Measurements from ENCODE around the gene DUS2. TPM values are rescaled to one million over a fixed set of nuclear protein-coding genes. Genes with fewer than 3 reads are reported as not detected.
A peak's percentile ranks its signal among the peaks of the same experiment; 100 is the strongest.

DUS2 gene
- total and polyA plus RNA-seq, 9 of the 15 experiments (the other 6 are each of a cell fraction or from before 2014, with no cell fraction given) = 5.8 to 22.5 (median 20.6) TPM

DNA sequence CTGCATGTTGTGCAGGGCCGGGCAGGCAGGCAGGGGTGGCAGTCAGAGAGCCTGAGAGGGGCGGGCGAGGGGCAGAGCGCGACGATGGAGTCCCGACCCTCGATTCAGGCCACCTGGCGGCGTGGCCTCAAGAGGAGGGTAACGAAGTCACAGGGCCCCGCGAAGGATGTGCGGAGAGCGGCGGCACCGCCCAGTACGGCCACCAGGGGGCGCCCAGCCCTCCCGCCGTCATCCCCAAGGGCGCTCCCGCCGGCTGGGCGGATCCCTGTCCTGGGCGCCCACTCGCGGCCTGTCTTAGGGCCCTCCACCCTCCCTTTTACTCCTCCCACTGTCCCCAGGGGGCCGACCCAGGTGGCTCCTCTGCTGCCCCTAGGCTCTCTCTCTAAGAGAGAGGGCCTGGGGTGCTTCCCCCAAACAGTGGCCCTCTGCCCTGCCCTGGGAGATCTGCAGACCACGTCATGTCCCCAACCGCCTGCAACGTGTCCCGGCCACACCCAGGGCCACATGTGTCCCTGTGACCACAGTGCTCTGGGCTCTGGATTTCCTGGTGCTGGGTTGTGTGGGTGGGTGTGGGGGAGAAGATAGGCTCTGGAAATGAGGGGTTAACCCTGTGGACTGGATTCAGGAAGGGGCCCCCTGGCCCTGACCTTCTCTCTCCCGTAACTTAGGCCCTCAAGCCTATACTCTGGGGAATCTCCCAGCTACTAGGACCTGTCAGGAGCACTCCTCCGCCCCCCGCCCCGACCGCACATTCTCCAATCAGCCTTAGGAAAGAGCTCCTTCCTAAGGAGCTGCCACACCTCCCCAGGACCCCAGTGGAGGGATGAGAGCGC lies 29.7 kb upstream of the DUS2 start (continued):
- TF ChIP-seq NUFIP1 (IDR thresholded peaks at IDR 0.05; ENCODE audit: partially characterized antibody) = no peak
- TF ChIP-seq NFE2L1 (tag; IDR thresholded peaks at IDR 0.05; ENCODE audit: borderline replicate concordance, low read depth) = no peak
- no peak for TF ChIP-seq ZNF695 (CRISPR knock-in tag; IDR thresholded peaks at IDR 0.05)
- no peak for TF ChIP-seq ZNF217 (CRISPR knock-in tag; IDR thresholded peaks at IDR 0.05)
- TF ChIP-seq SP2 (IDR thresholded peaks at IDR 0.05; ENCODE audit: extremely low read depth, low read depth, low read length, poor library complexity, severe bottlenecking) = peak; percentile 40
- TF ChIP-seq IFI16 (CRISPR knock-in tag; IDR thresholded peaks at IDR 0.05) = no peak
- no peak for TF ChIP-seq IRF2 (CRISPR knock-in tag; IDR thresholded peaks at IDR 0.05)
- TF ChIP-seq ZNF408 (CRISPR knock-in tag; IDR thresholded peaks at IDR 0.05; ENCODE audit: low read depth) = no peak
- TF ChIP-seq EWSR1 (IDR thresholded peaks at IDR 0.05; ENCODE audit: borderline replicate concordance, low read depth, partially characterized antibody) = no peak
- peak; percentile 72 for TF ChIP-seq FUS (optimal IDR thresholded peaks at IDR 0.05; ENCODE audit: low read depth, low read length)
- no peak for TF ChIP-seq DIDO1 (tag; IDR thresholded peaks at IDR 0.05; ENCODE audit: low read depth)
- TF ChIP-seq, protein P1, sequence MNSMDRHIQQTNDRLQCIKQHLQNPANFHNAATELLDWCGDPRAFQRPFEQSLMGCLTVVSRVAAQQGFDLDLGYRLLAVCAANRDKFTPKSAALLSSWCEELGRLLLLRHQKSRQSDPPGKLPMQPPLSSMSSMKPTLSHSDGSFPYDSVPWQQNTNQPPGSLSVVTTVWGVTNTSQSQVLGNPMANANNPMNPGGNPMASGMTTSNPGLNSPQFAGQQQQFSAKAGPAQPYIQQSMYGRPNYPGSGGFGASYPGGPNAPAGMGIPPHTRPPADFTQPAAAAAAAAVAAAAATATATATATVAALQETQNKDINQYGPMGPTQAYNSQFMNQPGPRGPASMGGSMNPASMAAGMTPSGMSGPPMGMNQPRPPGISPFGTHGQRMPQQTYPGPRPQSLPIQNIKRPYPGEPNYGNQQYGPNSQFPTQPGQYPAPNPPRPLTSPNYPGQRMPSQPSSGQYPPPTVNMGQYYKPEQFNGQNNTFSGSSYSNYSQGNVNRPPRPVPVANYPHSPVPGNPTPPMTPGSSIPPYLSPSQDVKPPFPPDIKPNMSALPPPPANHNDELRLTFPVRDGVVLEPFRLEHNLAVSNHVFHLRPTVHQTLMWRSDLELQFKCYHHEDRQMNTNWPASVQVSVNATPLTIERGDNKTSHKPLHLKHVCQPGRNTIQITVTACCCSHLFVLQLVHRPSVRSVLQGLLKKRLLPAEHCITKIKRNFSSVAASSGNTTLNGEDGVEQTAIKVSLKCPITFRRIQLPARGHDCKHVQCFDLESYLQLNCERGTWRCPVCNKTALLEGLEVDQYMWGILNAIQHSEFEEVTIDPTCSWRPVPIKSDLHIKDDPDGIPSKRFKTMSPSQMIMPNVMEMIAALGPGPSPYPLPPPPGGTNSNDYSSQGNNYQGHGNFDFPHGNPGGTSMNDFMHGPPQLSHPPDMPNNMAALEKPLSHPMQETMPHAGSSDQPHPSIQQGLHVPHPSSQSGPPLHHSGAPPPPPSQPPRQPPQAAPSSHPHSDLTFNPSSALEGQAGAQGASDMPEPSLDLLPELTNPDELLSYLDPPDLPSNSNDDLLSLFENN (IDR thresholded peaks at IDR 0.05; ENCODE audit: low read depth in 2 of 2, low read length in 2 of 2) = peak in 1 of 2 experiments; percentile 16; a peak in 2 of 4 replicates
- peak; percentile 43 for TF ChIP-seq TCF3 (CRISPR knock-in tag; IDR thresholded peaks at IDR 0.05)
- 0 out of 2 replicates have a peak, but pooled peaks have one; percentile 33 for TF ChIP-seq FOXM1 (IDR thresholded peaks at IDR 0.05; ENCODE audit: low read depth)
- peak; percentile 75; the same call in 1 of the 2 replicates for TF ChIP-seq FOXM1 (CRISPR knock-in tag; IDR thresholded peaks at IDR 0.05; ENCODE audit: low read depth)
- no peak for TF ChIP-seq MCM5 (IDR thresholded peaks at IDR 0.05; ENCODE audit: low read depth)
- TF ChIP-seq, protein P2, sequence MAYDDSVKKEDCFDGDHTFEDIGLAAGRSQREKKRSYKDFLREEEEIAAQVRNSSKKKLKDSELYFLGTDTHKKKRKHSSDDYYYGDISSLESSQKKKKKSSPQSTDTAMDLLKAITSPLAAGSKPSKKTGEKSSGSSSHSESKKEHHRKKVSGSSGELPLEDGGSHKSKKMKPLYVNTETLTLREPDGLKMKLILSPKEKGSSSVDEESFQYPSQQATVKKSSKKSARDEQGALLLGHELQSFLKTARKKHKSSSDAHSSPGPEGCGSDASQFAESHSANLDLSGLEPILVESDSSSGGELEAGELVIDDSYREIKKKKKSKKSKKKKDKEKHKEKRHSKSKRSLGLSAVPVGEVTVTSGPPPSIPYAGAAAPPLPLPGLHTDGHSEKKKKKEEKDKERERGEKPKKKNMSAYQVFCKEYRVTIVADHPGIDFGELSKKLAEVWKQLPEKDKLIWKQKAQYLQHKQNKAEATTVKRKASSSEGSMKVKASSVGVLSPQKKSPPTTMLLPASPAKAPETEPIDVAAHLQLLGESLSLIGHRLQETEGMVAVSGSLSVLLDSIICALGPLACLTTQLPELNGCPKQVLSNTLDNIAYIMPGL (CRISPR knock-in tag; IDR thresholded peaks at IDR 0.05) = peak; percentile 57; the same call in 1 of the 2 replicates
- 0 out of 2 replicates have a peak, but pooled peaks have one; percentile 54 for TF ChIP-seq E2F3 (CRISPR knock-in tag; IDR thresholded peaks at IDR 0.05)
- no peak for TF ChIP-seq RHOXF2B (CRISPR knock-in tag; conservative IDR thresholded peaks at IDR 0.05)
- no peak for TF ChIP-seq HNRNPK (IDR thresholded peaks at IDR 0.05; ENCODE audit: low read depth, low read length, poor library complexity, severe bottlenecking)
- TF ChIP-seq C11orf30 (IDR thresholded peaks at IDR 0.05; ENCODE audit: low read depth) = no peak; the same call in 1 of the 2 replicates
- TF ChIP-seq, protein P3, sequence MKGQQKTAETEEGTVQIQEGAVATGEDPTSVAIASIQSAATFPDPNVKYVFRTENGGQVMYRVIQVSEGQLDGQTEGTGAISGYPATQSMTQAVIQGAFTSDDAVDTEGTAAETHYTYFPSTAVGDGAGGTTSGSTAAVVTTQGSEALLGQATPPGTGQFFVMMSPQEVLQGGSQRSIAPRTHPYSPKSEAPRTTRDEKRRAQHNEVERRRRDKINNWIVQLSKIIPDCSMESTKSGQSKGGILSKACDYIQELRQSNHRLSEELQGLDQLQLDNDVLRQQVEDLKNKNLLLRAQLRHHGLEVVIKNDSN (CRISPR knock-in tag; IDR thresholded peaks at IDR 0.05) = peak; percentile 51
